Cardiac muscle cell (in vitro differentiated cells and primary cell): ENCODE measurements around the gene DST. TPM values are rescaled to one million over a fixed set of nuclear protein-coding genes. Genes with fewer than 3 reads are reported as not detected.
A peak's percentile ranks its signal among the peaks of the same experiment; 100 is the strongest.

Experiments
- DNase-seq, 2 donors: peaks; one replicate each; pipeline versions ENCODE4 v3.0.0 to v3.0.0-alpha.2; 2010 to 2017; ENCODE audit warnings: low read depth in 1 of 2, low spot score in 1 of 2
- H3K27ac ChIP-seq: fragments of 200-600 bp; sonication (generic); 2 replicates; pipeline ENCODE4 v1.5.1; 2016
- H3K27me3 ChIP-seq: fragments of 200-600 bp; sonication (generic); 2 replicates; pipeline ENCODE4 v1.6.0; 2016; ENCODE audit warnings: control low read depth
- H3K36me3 ChIP-seq: fragments of 200-600 bp; sonication (generic); 2 replicates; pipeline ENCODE4 v1.5.1; 2016; ENCODE audit warnings: control low read depth
- H3K4me1 ChIP-seq: fragments of 200-600 bp; sonication (generic); 2 replicates; pipeline ENCODE4 v1.8.1; 2017; ENCODE audit warnings: low read depth, mild to moderate bottlenecking, mixed run types
- H3K4me3 ChIP-seq: fragments of 200-600 bp; sonication (generic); 2 replicates; pipeline ENCODE4 v1.5.1; 2016; ENCODE audit warnings: mild to moderate bottlenecking
- H3K9me3 ChIP-seq: fragments of 200-600 bp; sonication (generic); 2 replicates; pipeline ENCODE4 v1.5.1; 2017; ENCODE audit warnings: low read depth, mild to moderate bottlenecking, control low read depth
- polyA plus RNA-seq: library from polyadenylated mRNA; unstranded; fragments of >200 nt; fragmentation: Nextera tagmentation; extraction: Ambion mirVana; gene quantifications from 2 replicates; pipeline ENCODE4 v1.2.1, GENCODE V29; 2016
- total RNA-seq: library from RNA; depleted of rRNA; stranded (reverse); fragments of >200 nt; gene quantifications from 2 replicates; pipeline ENCODE4 v1.2.3, GENCODE V29; 2016
- TF ChIP-seq, protein P1 (sequence below): IDR thresholded peaks from 2 replicates; pipeline ENCODE4 v1.5.1; 2012; ENCODE audit warnings: low read depth, mild to moderate bottlenecking, low read length

Gene DST
- total and polyA plus RNA-seq, 2 experiments from 2014 or later, result 31.7 to 82.1 TPM

DNA sequence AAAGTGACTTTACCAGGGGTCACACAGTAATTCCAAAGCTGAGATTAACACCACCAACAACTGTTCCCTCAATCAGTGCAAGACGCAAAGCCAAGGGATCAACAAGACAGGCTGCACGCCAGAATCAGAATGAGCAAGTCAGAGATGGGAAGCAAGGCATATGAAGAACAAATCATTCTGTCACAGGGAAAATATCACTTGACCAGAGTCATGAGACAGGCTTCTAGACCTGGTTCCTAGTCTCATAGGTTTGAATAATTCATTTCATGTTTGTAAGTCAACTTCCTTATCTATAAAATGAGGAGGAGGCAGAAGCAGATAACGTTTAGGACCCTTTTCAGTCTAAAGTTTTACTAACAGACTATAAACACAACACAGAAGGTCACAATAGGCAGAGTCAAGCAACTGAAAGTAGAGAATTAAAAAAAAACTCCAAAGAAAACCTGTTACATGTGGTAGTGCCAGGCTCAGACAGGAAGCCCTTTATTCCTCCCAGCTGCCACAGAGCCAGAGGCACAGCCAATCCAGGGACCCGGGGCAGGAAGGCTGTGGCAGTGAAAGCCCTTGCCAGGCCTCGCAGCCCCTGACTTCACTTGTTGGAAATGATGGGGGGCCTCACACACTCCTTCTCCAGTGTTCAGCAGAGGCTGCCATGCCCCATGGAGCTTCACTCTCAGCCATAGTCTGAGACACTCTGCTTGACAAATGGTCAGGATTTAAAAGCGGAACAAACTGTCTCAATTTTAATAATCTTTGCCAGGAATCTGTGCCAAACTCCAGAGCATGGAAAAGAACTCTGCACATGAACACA, 29.2 kb upstream of the DST start:
- Histone ChIP-seq H3K36me3 (no peaks in the 10 kb centered on the region), H3K27me3 (no peaks in the 10 kb centered on the region), H3K27ac (no peak overlapping the region), H3K4me1 (peaks cover 9% of the 10 kb centered on the region), H3K4me3 (no peak overlapping the region), H3K9me3 (no peaks in the 10 kb centered on the region)
- TF ChIP-seq, protein P1, sequence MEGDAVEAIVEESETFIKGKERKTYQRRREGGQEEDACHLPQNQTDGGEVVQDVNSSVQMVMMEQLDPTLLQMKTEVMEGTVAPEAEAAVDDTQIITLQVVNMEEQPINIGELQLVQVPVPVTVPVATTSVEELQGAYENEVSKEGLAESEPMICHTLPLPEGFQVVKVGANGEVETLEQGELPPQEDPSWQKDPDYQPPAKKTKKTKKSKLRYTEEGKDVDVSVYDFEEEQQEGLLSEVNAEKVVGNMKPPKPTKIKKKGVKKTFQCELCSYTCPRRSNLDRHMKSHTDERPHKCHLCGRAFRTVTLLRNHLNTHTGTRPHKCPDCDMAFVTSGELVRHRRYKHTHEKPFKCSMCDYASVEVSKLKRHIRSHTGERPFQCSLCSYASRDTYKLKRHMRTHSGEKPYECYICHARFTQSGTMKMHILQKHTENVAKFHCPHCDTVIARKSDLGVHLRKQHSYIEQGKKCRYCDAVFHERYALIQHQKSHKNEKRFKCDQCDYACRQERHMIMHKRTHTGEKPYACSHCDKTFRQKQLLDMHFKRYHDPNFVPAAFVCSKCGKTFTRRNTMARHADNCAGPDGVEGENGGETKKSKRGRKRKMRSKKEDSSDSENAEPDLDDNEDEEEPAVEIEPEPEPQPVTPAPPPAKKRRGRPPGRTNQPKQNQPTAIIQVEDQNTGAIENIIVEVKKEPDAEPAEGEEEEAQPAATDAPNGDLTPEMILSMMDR, result no peak
- peak in 1 of 2 donors; percentile 22 for DNase-seq

DNA sequence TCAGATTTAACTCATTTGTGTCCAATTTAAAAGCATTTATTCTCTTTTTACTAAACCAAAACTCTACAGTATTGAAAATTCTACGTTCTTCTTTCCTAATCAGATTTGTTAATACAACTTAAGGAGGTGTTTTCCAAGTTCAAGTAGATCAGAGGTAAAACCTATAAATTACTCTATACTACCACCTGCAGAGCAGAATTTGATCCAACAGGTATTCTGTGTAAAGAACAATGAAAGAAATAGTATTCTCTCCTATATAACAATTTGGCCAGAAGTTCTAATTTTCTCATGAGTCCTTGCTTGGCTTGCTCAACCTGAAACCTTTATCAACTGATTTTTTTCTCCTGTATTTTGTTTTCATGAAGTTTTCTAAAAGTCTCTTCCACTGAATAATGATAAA, 28.5 kb upstream of the DST start:
- Histone ChIP-seq H3K36me3 (no peaks in the 10 kb centered on the region), H3K9me3 (no peaks in the 10 kb centered on the region), H3K27me3 (no peaks in the 10 kb centered on the region), H3K27ac (no peak overlapping the region), H3K4me3 (no peak overlapping the region), H3K4me1 (peaks cover 9% of the 10 kb centered on the region)
- no peak for DNase-seq
- TF ChIP-seq, protein P1, result no peak

DNA sequence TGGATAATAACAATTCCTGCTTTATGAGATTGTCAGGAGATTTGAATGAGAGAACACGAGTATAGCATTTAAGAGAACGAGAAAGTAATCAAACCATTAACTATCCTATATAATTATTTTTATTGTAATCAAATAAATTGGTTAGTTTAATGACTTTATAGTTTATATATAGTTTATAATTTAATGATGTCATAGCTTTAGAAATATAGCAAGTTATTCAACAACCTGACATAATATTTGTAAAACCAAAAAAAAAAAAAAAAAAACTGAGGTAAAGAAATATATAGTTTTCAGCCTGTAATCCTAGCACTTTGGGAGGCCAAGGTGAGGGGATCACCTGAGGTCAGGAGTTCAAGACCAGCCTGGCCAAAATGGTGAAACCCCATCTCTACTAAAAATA, 26.4 kb upstream of the DST start:
- DNase-seq, result no peak

DNA sequence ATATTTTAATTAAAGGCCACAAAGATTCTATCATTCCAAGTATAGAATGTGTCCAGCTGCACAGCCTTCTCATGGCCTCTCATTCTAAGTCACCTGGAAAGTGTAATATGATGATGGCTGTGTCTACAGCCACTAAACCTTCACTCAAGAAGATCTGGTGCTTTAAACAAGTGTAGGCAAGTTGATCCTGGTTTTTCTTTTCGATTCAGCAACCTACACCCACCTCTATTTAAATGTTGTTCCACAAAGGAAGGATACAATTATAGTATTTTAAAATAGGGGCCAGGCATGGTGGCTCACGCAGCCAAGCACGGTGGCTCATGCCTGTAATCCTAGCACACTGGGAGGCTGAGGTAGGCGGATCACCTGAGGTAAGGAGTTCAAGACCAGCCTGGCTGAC, 25.5 kb upstream of the DST start:
- DNase-seq, result no peak
- TF ChIP-seq, protein P1, result no peak

More for the DNA sequence above, 26.4 kb upstream of the DST start:
- Histone ChIP-seq H3K4me3 (no peak overlapping the region), H3K9me3 (no peaks in the 10 kb centered on the region), H3K36me3 (no peaks in the 10 kb centered on the region), H3K27ac (no peak overlapping the region), H3K4me1 (peaks cover 9% of the 10 kb centered on the region), H3K27me3 (no peaks in the 10 kb centered on the region)
- TF ChIP-seq, protein P1, result no peak

DNA sequence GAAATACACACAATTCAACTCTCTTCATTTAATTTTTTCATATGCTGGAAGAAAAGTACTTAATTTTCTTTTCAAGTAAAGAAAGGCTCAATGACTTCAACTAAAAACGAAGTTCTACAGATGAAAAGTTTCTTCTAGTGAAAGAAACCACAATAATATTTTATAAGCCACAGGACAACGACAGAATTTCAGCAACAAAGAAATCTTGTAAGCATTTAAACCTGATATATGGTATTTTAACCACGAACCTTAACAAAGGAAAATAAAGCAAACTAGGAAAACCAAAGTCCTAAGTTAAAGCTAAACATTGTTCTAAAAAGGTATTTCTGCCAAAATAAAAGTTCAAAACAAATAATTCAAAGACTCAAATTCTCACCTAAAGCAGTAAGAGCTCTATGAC, 24.6 kb upstream of the DST start:
- H3K9me3 ChIP-seq, result no peaks in the 10 kb centered on the region
- H3K4me1 ChIP-seq, result no peaks in the 10 kb centered on the region
- TF ChIP-seq, protein P1, result no peak
- H3K4me3 ChIP-seq, result no peak overlapping the region
- H3K27ac ChIP-seq, result no peak overlapping the region
- no peaks in the 10 kb centered on the region for H3K36me3 ChIP-seq
- no peak for DNase-seq
- H3K27me3 ChIP-seq, result no peaks in the 10 kb centered on the region

More for the DNA sequence above, 25.5 kb upstream of the DST start:
- H3K4me1 ChIP-seq, result peaks cover under 1% of the 10 kb centered on the region
- H3K27me3 ChIP-seq, result no peaks in the 10 kb centered on the region
- no peak overlapping the region for H3K27ac ChIP-seq
- H3K36me3 ChIP-seq, result no peaks in the 10 kb centered on the region
- H3K9me3 ChIP-seq, result no peaks in the 10 kb centered on the region
- no peak overlapping the region for H3K4me3 ChIP-seq
